D341Med (cell line): ENCODE results near the gene GATA5.
"Not testable (repeated sequence)": the region's sequence is repeated elsewhere in the genome, so short reads cannot be mapped to it uniquely, and the experiment has no call there.

Experiments used
- DNase-seq: peaks from one replicate; pipeline ENCODE4 v3.0.0; 2012; ENCODE audit warnings: low spot score

Gene GATA5

GRCh38 chr20:62430311-62430853 is 45.4 kb downstream of the GATA5 start:
- DNase-seq: no peak

GRCh38 chr20:62429455-62430310 is 46.1 kb downstream of the GATA5 start:
- DNase-seq: no peak

- no peak for DNase-seq
Observed at GRCh38 chr20:62428396-62429295, 47.1 kb downstream of the GATA5 start.

- DNase-seq: no peak
Observed at GRCh38 chr20:62428002-62428372, 47.8 kb downstream of the GATA5 start.

GRCh38 chr20:62427172-62428001 is 48.4 kb downstream of the GATA5 start, which contains the start of gene RBBP8NL:
RBBP8NL (minus strand) TSS chr20:62427539; CDS start chr20:62419647, 7,892 bp downstream.
- DNase-seq: no peak

GRCh38 chr20:62426699-62427131 is 49.1 kb downstream of the GATA5 start:
- DNase-seq: no peak

- not testable (repeated sequence) for DNase-seq
Observed at GRCh38 chr20:62426059-62426348, 49.8 kb downstream of the GATA5 start.

GRCh38 chr20:62425281-62426058 is 50.3 kb downstream of the GATA5 start:
- no peak for DNase-seq

GRCh38 chr20:62424249-62425107 is 51.3 kb downstream of the GATA5 start:
- no peak for DNase-seq

GRCh38 chr20:62423326-62423706 is 52.5 kb downstream of the GATA5 start:
- no peak for DNase-seq

- DNase-seq: no peak
Observed at GRCh38 chr20:62422636-62423325, 53.0 kb downstream of the GATA5 start.

- no peak for DNase-seq
Observed at GRCh38 chr20:62421716-62421990, 54.1 kb downstream of the GATA5 start.

GRCh38 chr20:62420846-62421715 is 54.7 kb downstream of the GATA5 start:
- DNase-seq: no peak

- DNase-seq: no peak
Observed at GRCh38 chr20:62419759-62420158, 56.0 kb downstream of the GATA5 start.

- no peak for DNase-seq
Observed at GRCh38 chr20:62418709-62419487, 56.9 kb downstream of the GATA5 start.

GRCh38 chr20:62417981-62418708 is 57.6 kb downstream of the GATA5 start:
- DNase-seq: no peak
